Parathyroid adenoma (tissue), 2 donors: ENCODE measurements around the gene LIN37.

Experiments
- H2AFZ ChIP-seq: fragments of 300-600 bp; sonication (generic); one replicate; pipeline ENCODE4 v1.7.0; 2017; ENCODE audit warnings: antibody characterized with exemption, mild to moderate bottlenecking
- H3K27ac ChIP-seq: fragments of 300-600 bp; sonication (generic); one replicate; pipeline ENCODE4 v1.7.0; 2017
- H3K27me3 ChIP-seq: fragments of 300-600 bp; sonication (generic); one replicate; pipeline ENCODE4 v1.7.0; 2017; ENCODE audit warnings: low read length; ENCODE audit not compliant: control insufficient read depth, insufficient read depth
- H3K36me3 ChIP-seq: fragments of 300-600 bp; sonication (generic); one replicate; pipeline ENCODE4 v1.7.0; 2017; ENCODE audit warnings: low read length; ENCODE audit not compliant: control insufficient read depth, insufficient read depth
- H3K4me1 ChIP-seq: fragments of 300-600 bp; sonication (generic); one replicate; pipeline ENCODE4 v1.7.0; 2017; ENCODE audit warnings: control low read depth
- H3K4me2 ChIP-seq: fragments of 300-600 bp; sonication (generic); one replicate; pipeline ENCODE4 v1.7.0; 2017; ENCODE audit warnings: low read length
- H3K4me3 ChIP-seq: fragments of 300-600 bp; sonication (generic); one replicate; pipeline ENCODE4 v1.7.0; 2017; ENCODE audit warnings: low read depth, low read length
- H3K79me2 ChIP-seq: fragments of 300-600 bp; sonication (generic); one replicate; pipeline ENCODE4 v1.7.0; 2017; ENCODE audit warnings: control low read depth
- H3K9ac ChIP-seq: fragments of 300-600 bp; sonication (generic); one replicate; pipeline ENCODE4 v1.7.0; 2017; ENCODE audit warnings: mild to moderate bottlenecking
- H3K9me3 ChIP-seq: fragments of 300-600 bp; sonication (generic); one replicate; pipeline ENCODE4 v1.7.0; 2017; ENCODE audit warnings: low read length; ENCODE audit not compliant: control insufficient read depth
- TF ChIP-seq, protein P1 (sequence below): fragments of 300-600 bp; sonication (generic); IDR thresholded peaks from one replicate; pipeline ENCODE4 v1.7.0; 2017; ENCODE audit warnings: antibody characterized with exemption, mild to moderate bottlenecking
- donor health status: primary hyperparathyroidism.

LIN37 gene, protein sequence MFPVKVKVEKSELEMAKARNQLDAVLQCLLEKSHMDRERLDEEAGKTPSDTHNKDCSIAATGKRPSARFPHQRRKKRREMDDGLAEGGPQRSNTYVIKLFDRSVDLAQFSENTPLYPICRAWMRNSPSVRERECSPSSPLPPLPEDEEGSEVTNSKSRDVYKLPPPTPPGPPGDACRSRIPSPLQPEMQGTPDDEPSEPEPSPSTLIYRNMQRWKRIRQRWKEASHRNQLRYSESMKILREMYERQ

DNA sequence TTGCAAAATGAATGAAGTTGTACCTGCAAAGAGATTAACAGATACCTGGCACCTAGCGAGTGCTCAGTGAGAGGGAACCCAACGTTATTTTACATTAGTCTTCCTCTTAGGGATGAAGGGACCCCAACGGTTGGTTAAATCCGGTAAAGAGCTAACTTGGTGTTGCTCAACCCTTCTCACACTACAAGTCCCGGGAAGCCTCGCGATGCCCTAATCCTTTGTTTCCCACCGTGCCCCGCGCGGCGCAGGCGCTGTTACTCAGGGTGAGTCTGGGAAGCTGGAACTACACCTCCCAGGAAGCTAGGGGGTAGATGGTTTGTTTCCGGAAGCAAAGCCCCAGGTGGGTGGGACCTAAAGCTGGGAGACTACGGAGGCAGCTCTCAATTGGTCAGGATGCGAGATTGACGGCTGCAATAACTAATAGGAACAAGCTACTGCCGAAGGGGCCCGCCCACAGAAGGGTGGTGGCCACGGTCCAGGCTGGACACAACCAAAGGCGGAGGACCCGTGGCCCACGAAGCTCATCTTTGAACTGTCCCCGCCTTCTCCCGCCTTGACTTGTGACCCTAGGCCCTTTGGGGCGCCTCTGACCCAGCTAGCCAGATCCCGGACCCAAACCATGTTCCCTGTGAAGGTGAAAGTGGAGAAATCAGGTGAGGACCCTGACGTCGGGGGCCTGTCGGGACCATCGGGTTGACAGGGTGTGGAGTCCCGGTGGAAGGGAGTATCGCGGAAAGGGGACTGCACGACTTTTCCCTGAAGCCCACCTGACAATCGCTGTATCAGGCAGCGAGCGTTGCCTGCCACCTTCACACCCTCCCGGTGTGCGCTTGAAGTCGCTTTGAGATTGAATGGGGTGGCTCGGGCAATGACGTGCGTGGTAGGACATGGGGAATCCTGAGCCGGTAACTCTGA is at the start of gene LIN37:
Gene LIN37, plus strand, starts transcription at position 471 of the 915 bp plus-strand sequence. Its CDS starts 149 bp downstream, at position 620.
- Histone ChIP-seq H3K4me2 (peak within 1 kb of the TSS; percentile 83), H2AFZ (peak within 1 kb of the TSS; percentile 83), H3K36me3 (no peaks in the 10 kb centered on the region), H3K9me3 (no peaks in the 10 kb centered on the region), H3K27ac (peak within 1 kb of the TSS; percentile 60), H3K4me1 (peaks cover 4% of the 10 kb centered on the region), H3K4me3 (peak within 1 kb of the TSS; percentile 96), H3K79me2 (no peaks in the 10 kb centered on the region), H3K27me3 (no peaks in the 10 kb centered on the region), H3K9ac (peak within 1 kb of the TSS; percentile 56)
- TF ChIP-seq, protein P1, sequence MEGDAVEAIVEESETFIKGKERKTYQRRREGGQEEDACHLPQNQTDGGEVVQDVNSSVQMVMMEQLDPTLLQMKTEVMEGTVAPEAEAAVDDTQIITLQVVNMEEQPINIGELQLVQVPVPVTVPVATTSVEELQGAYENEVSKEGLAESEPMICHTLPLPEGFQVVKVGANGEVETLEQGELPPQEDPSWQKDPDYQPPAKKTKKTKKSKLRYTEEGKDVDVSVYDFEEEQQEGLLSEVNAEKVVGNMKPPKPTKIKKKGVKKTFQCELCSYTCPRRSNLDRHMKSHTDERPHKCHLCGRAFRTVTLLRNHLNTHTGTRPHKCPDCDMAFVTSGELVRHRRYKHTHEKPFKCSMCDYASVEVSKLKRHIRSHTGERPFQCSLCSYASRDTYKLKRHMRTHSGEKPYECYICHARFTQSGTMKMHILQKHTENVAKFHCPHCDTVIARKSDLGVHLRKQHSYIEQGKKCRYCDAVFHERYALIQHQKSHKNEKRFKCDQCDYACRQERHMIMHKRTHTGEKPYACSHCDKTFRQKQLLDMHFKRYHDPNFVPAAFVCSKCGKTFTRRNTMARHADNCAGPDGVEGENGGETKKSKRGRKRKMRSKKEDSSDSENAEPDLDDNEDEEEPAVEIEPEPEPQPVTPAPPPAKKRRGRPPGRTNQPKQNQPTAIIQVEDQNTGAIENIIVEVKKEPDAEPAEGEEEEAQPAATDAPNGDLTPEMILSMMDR, result no peak

DNA sequence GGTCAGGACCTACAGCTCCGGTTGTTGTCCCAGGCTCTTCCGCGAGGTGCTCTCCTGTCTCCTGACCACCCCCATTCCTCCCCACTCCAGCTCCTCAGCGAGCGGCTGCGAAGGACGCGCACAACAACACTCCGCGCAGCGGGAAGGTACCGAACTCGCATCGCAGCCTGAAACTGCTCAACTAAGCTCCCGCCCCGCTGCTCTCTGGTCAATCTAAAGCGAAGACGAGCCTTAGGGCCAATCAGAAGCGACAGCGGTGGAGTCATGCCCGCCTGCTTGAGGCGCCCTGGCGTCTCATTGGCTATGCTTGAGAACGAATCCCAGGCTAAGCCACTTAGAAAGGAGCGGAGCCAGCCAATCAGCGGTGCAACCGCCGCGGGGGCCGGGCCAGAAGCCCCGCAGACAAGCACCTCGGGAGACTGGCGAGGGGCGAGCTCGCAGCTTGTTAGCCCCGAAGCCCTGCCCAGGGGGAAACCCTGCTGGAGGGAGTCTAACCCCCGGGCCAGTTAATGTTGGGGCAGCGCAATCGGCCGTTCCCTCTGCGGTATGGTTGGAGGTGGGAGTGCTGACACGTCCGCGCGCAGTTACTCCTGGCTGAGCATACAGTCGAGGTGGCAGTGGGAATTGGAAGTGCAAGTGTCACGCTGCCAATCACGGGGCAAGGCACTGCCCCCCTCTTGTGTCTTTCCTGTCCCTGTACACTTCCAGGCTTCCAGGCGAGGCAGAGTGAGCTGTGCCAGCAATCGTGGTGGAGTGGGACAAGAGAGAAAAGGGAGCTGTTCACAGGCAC is 46.0 kb upstream of the LIN37 start:
- no peaks in the 10 kb centered on the region for H3K27me3 ChIP-seq
- no peaks in the 10 kb centered on the region for H3K4me1 ChIP-seq
- no peaks in the 10 kb centered on the region for H3K36me3 ChIP-seq
- no peak overlapping the region for H3K9ac ChIP-seq
- no peaks in the 10 kb centered on the region for H3K79me2 ChIP-seq
- H3K9me3 ChIP-seq, result no peaks in the 10 kb centered on the region
- TF ChIP-seq, protein P1, result no peak
- peak overlapping the region; percentile 5 for H3K27ac ChIP-seq
- peak overlapping the region; percentile 84 for H2AFZ ChIP-seq
- peak overlapping the region; percentile 68 for H3K4me3 ChIP-seq
- H3K4me2 ChIP-seq, result peak overlapping the region; percentile 73

DNA sequence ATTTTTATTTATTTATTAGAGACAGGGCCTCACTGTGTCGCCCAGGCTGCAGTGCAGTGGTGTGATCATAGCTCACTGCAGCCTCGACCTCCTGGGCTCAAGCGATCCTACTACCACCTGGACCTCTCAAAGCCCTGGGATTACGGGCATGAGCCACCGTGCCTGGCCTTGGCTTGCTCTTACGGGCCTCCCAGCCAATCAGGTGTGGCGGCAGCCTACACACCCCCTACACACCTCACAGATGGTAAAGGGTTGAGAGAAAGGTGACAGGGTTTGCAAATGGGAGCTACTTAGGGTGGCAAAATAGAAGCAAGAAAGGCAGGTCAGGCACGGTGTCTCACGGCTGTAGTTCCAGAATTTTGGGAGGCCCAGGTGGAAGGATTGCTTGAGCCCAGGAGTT is 45.0 kb upstream of the LIN37 start:
- H3K4me3 ChIP-seq, result no peak overlapping the region

DNA sequence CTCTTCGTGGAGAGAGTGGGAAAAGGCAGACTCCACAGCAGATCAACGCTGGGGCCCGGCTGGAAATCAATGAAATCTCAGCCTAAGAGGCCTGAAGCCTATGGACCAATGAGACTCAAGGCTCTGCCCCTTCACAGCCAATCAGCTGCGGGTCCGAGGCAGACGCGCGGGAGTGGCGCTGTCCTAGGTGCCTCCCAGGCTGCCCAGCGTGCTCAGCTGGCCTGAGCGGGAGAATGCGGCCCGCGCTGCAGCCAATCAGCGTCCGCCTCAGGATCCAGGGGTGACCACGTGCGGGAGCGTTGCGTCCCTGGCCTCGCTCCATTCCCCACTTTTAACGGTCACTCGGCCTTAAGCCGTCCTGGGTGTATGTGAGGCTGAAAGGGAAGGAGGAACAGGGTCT is 44.2 kb upstream of the LIN37 start, which contains the start of gene ZBTB32:
Gene ZBTB32, plus strand, starts transcription at position 341 of the 400 bp plus-strand sequence. CDS start 10,069 bp downstream, outside the sequence.
- no peak within 1 kb of the TSS for H3K27ac ChIP-seq
- H3K9ac ChIP-seq, result no peak within 1 kb of the TSS
- H2AFZ ChIP-seq, result no peak within 1 kb of the TSS
- H3K27me3 ChIP-seq, result no peaks in the 10 kb centered on the region
- H3K4me3 ChIP-seq, result no peak within 1 kb of the TSS
- no peaks in the 10 kb centered on the region for H3K36me3 ChIP-seq
- TF ChIP-seq, protein P1, result no peak
- no peaks in the 10 kb centered on the region for H3K9me3 ChIP-seq
- H3K4me2 ChIP-seq, result no peak within 1 kb of the TSS
- H3K79me2 ChIP-seq, result no peaks in the 10 kb centered on the region
- no peaks in the 10 kb centered on the region for H3K4me1 ChIP-seq

More for the DNA sequence above, 45.0 kb upstream of the LIN37 start:
- no peaks in the 10 kb centered on the region for H3K79me2 ChIP-seq
- H3K4me1 ChIP-seq, result no peaks in the 10 kb centered on the region
- H3K27ac ChIP-seq, result no peak overlapping the region
- TF ChIP-seq, protein P1, result no peak
- H3K9ac ChIP-seq, result no peak overlapping the region
- H3K36me3 ChIP-seq, result no peaks in the 10 kb centered on the region
- no peaks in the 10 kb centered on the region for H3K9me3 ChIP-seq
- peak overlapping the region; percentile 84 for H2AFZ ChIP-seq
- H3K4me2 ChIP-seq, result no peak overlapping the region
- no peaks in the 10 kb centered on the region for H3K27me3 ChIP-seq
